PC-3 (cell line): ENCODE data around the gene ITLN1.

Experiments
- EZH2 ChIP-seq: fragments of 300-600 bp; sonication (generic); IDR thresholded peaks from one replicate; pipeline ENCODE4 v1.6.1; 2017; ENCODE audit warnings: antibody characterized with exemption, mild to moderate bottlenecking, low read length; ENCODE audit not compliant: unreplicated experiment
- EZH2phosphoT487 ChIP-seq: fragments of 300-600 bp; sonication (generic); IDR thresholded peaks from 2 replicates; pipeline ENCODE4 v1.6.1; 2018; ENCODE audit warnings: mild to moderate bottlenecking, antibody characterized with exemption, low read length, borderline replicate concordance
- TF ChIP-seq, protein P1 (sequence below): fragments of 300-600 bp; sonication (generic); conservative IDR thresholded peaks from 2 replicates; pipeline ENCODE4 v1.5.1; 2017; ENCODE audit warnings: antibody characterized with exemption, low read depth, mild to moderate bottlenecking, low read length

DNA sequence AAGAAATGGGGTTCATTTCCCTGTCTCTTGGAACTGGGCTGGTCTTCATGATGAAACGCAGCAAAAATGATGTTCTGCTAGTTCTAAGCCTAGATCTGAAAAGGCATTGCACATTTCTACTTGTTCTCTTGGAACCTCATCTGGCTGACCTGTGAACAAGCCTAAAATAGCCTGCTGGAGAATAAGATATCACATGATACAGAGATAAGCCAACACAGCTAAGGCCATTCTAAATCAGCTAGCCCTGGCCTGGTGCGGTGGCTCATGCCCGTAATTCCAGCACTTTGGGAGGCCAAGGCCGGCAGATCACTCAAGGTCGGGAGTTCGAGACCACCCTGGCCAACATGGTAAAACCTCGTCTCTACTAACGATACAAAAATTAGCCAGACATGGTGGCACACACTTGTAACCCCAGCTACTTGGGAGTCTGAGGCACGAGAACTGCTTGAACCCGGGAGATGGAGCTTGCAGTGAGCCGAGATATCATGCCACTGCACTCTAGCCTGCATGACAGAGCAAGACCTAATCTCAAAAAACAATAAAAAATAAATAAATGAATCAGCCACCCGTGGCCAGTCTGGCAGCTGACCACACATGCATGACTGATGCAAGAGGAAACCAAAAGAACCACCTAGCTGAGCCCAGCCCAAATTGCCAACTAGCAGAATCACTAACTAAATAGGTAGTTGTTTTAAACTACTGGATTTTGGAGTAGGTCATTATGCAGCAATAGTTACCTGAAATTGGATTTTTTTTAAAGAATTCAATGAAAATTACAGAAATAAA lies 40.3 kb downstream of the ITLN1 start:
- no peak for TF ChIP-seq EZH2
- TF ChIP-seq, protein P1, sequence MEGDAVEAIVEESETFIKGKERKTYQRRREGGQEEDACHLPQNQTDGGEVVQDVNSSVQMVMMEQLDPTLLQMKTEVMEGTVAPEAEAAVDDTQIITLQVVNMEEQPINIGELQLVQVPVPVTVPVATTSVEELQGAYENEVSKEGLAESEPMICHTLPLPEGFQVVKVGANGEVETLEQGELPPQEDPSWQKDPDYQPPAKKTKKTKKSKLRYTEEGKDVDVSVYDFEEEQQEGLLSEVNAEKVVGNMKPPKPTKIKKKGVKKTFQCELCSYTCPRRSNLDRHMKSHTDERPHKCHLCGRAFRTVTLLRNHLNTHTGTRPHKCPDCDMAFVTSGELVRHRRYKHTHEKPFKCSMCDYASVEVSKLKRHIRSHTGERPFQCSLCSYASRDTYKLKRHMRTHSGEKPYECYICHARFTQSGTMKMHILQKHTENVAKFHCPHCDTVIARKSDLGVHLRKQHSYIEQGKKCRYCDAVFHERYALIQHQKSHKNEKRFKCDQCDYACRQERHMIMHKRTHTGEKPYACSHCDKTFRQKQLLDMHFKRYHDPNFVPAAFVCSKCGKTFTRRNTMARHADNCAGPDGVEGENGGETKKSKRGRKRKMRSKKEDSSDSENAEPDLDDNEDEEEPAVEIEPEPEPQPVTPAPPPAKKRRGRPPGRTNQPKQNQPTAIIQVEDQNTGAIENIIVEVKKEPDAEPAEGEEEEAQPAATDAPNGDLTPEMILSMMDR: no peak
- TF ChIP-seq EZH2phosphoT487: no peak
